GM12878 (cell line): Measurements from ENCODE around the gene MS4A6E. TPM values are rescaled to one million over a fixed set of nuclear protein-coding genes. Genes with fewer than 3 reads are reported as not detected.
A peak's percentile ranks its signal among the peaks of the same experiment; 100 is the strongest.

Experiments used
- BHLHE40 ChIP-seq, 2 experiments: fragments of 450-650 bp in 1 of 2; IDR thresholded peaks; 2 replicates each; pipeline ENCODE4 v1.6.1; 2011 to 2017; ENCODE audit warnings: low read depth in 2 of 2, borderline replicate concordance in 1 of 2, improper control_type of control experiment in 1 of 2, low read length in 1 of 2, mild to moderate bottlenecking in 1 of 2
- CBX5 ChIP-seq: sonication (generic); IDR thresholded peaks from 2 replicates; pipeline ENCODE4 v1.6.1; 2016; ENCODE audit warnings: low read depth, moderate library complexity, mild to moderate bottlenecking, inconsistent platforms
- CREB1 ChIP-seq: IDR thresholded peaks from 2 replicates; pipeline ENCODE4 v1.6.1; 2012; ENCODE audit warnings: low read depth, mild to moderate bottlenecking, inconsistent platforms
- GATAD2B ChIP-seq: fragments of 450-650 bp; conservative IDR thresholded peaks from 2 replicates; pipeline ENCODE4 v1.6.1; 2017; ENCODE audit warnings: low read depth, mild to moderate bottlenecking, moderate library complexity
- MEF2A ChIP-seq: IDR thresholded peaks from 2 replicates; pipeline ENCODE4 v1.6.1; 2011; ENCODE audit warnings: low read depth, mild to moderate bottlenecking, low read length, moderate library complexity; ENCODE audit not compliant: insufficient read depth
- POLR2A ChIP-seq: IDR thresholded peaks from 2 replicates; pipeline ENCODE4 v1.6.1; 2011; ENCODE audit warnings: low read depth, mild to moderate bottlenecking, low read length
- SMARCA5 ChIP-seq: fragments of 450-650 bp; IDR thresholded peaks from 2 replicates; pipeline ENCODE4 v1.6.1; 2017; ENCODE audit warnings: mild to moderate bottlenecking
- TARDBP ChIP-seq: IDR thresholded peaks from 2 replicates; pipeline ENCODE4 v1.6.1; 2016; ENCODE audit warnings: borderline replicate concordance
- ZNF24 ChIP-seq: fragments of 450-650 bp; IDR thresholded peaks from 2 replicates; pipeline ENCODE4 v1.6.1; 2017; ENCODE audit warnings: antibody characterized with exemption, mild to moderate bottlenecking
- polyA plus RNA-seq, 11 experiments: library from polyadenylated mRNA; depleted of rRNA in 4 of 11; unstranded in 6 of 11; stranded (reverse) in 5 of 11; fragments of >200 nt; fragmentation: Nextera tagmentation in 4 of 11; fragmentation: Illumina TruSeq in 1 of 11; extraction: Ambion mirVana in 4 of 11; extraction: Trizol in 1 of 11; gene quantifications; 1 replicate in 1 of 11; 2 replicates in 10 of 11; pipeline versions ENCODE4 v1.2.1 to v1.2.3, GENCODE V29; 2011 to 2016; ENCODE audit warnings: inconsistent platforms in 2 of 11, missing spikeins in 2 of 11, low read depth in 1 of 11
- total RNA-seq, 4 experiments: library from RNA; depleted of rRNA in 3 of 4; stranded (reverse); fragments of >200 nt in 3 of 4; fragmentation: Illumina TruSeq in 1 of 4; extraction: Trizol in 1 of 4; gene quantifications; 2 replicates each; pipeline versions ENCODE4 v1.2.1 to v1.2.3, GENCODE V29; 2013 to 2021
- TF ChIP-seq, protein P1 (sequence below): fragments of 150-350 bp; IDR thresholded peaks from 2 replicates; pipeline ENCODE4 v1.6.1; 2016; ENCODE audit warnings: low read depth, low read length
- TF ChIP-seq, protein P2 (sequence below), 3 experiments: IDR thresholded peaks in 2 of 3; conservative IDR thresholded peaks in 1 of 3; 2 replicates each; pipeline ENCODE4 v1.5.1; 2011; ENCODE audit warnings: low read depth in 3 of 3, low read length in 3 of 3, mild to moderate bottlenecking in 3 of 3, control low read depth in 2 of 3, moderate library complexity in 2 of 3, inconsistent platforms in 1 of 3, mixed read lengths in 1 of 3; ENCODE audit not compliant: control insufficient read depth in 2 of 3, insufficient read depth in 1 of 3; ENCODE audit errors: extremely low read depth in 1 of 3
- TF ChIP-seq, protein P3 (sequence below): fragments of 450-650 bp; conservative IDR thresholded peaks from 2 replicates; pipeline ENCODE4 v1.6.1; 2017; ENCODE audit warnings: mild to moderate bottlenecking, moderate library complexity

MS4A6E gene
- total and polyA plus RNA-seq, 10 of the 15 experiments (the other 5 are each of a cell fraction or from before 2014, with no cell fraction given), result 0.14 to 0.86 (median 0.47) TPM; not detected in 5

DNA sequence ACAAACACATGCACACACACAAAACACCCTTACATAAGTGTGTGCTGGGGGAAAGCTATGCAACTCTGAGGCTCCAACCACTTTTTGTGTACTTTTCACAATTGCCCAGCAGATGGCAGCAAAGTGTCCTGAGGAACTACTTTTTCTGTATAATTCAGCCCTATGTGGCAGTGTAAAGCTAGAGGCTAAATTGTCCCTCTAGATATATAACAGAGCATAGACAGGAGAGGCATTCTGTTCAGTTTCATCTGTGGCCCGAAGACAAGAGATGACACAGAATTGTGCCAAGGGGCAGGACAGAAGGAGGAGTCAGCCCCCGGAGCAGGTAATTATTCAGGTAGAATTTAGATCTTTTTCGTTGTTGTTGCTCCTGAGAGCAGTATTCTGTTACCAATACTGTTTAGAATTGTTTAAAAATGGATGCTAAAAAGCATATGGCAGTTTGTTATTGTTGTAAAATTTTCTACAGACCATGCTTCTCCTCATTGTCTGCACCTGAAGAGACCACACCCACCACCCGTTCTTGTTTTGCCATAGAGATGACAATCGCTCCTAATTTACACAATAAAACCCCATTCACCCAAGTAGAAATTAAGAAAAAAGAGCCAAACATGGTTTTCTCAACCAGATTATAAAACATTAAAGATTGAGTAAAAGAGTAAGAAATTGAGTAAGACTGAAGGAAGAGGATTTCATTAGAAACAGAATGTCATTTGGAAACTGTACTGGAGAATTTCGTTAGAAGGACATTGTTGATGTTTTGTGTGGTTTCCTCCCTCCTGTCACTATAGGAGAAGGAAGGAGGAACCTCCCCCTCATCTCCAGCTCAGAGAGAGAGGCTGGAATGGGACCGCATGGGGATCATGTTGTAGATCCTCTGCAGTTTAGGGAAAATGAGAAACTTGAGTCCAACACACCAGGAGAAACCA, 36.8 kb downstream of the MS4A6E start (continued):
- TF ChIP-seq, protein P1, sequence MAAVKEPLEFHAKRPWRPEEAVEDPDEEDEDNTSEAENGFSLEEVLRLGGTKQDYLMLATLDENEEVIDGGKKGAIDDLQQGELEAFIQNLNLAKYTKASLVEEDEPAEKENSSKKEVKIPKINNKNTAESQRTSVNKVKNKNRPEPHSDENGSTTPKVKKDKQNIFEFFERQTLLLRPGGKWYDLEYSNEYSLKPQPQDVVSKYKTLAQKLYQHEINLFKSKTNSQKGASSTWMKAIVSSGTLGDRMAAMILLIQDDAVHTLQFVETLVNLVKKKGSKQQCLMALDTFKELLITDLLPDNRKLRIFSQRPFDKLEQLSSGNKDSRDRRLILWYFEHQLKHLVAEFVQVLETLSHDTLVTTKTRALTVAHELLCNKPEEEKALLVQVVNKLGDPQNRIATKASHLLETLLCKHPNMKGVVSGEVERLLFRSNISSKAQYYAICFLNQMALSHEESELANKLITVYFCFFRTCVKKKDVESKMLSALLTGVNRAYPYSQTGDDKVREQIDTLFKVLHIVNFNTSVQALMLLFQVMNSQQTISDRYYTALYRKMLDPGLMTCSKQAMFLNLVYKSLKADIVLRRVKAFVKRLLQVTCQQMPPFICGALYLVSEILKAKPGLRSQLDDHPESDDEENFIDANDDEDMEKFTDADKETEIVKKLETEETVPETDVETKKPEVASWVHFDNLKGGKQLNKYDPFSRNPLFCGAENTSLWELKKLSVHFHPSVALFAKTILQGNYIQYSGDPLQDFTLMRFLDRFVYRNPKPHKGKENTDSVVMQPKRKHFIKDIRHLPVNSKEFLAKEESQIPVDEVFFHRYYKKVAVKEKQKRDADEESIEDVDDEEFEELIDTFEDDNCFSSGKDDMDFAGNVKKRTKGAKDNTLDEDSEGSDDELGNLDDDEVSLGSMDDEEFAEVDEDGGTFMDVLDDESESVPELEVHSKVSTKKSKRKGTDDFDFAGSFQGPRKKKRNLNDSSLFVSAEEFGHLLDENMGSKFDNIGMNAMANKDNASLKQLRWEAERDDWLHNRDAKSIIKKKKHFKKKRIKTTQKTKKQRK, result no peak
- TF ChIP-seq, protein P2, sequence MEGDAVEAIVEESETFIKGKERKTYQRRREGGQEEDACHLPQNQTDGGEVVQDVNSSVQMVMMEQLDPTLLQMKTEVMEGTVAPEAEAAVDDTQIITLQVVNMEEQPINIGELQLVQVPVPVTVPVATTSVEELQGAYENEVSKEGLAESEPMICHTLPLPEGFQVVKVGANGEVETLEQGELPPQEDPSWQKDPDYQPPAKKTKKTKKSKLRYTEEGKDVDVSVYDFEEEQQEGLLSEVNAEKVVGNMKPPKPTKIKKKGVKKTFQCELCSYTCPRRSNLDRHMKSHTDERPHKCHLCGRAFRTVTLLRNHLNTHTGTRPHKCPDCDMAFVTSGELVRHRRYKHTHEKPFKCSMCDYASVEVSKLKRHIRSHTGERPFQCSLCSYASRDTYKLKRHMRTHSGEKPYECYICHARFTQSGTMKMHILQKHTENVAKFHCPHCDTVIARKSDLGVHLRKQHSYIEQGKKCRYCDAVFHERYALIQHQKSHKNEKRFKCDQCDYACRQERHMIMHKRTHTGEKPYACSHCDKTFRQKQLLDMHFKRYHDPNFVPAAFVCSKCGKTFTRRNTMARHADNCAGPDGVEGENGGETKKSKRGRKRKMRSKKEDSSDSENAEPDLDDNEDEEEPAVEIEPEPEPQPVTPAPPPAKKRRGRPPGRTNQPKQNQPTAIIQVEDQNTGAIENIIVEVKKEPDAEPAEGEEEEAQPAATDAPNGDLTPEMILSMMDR (IDR thresholded peaks at IDR 0.05 in 2 of 3, conservative IDR thresholded peaks at IDR 0.05 in 1 of 3; ENCODE audit: control insufficient read depth in 2 of 3, extremely low read depth in 1 of 3, insufficient read depth in 1 of 3, low read depth in 3 of 3, low read length in 3 of 3), result peak; percentile 63 to 92 (median 78); a peak in 5 of 6 replicates
- TF ChIP-seq TARDBP (no peak), MEF2A (0 out of 2 replicates have a peak, but pooled peaks have one; percentile 41), BHLHE40 (IDR thresholded peaks at IDR 0.05; ENCODE audit: borderline replicate concordance in 1 of 2, low read depth in 2 of 2, low read length in 1 of 2) (no peak), POLR2A (no peak), GATAD2B (no peak), ZNF24 (peak; percentile 28; the same call in 1 of the 2 replicates), CREB1 (no peak), CBX5 (0 out of 2 replicates have a peak, but pooled peaks have one; percentile 55), SMARCA5 (0 out of 2 replicates have a peak, but pooled peaks have one; percentile 63)
- TF ChIP-seq, protein P3, sequence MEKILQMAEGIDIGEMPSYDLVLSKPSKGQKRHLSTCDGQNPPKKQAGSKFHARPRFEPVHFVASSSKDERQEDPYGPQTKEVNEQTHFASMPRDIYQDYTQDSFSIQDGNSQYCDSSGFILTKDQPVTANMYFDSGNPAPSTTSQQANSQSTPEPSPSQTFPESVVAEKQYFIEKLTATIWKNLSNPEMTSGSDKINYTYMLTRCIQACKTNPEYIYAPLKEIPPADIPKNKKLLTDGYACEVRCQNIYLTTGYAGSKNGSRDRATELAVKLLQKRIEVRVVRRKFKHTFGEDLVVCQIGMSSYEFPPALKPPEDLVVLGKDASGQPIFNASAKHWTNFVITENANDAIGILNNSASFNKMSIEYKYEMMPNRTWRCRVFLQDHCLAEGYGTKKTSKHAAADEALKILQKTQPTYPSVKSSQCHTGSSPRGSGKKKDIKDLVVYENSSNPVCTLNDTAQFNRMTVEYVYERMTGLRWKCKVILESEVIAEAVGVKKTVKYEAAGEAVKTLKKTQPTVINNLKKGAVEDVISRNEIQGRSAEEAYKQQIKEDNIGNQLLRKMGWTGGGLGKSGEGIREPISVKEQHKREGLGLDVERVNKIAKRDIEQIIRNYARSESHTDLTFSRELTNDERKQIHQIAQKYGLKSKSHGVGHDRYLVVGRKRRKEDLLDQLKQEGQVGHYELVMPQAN, result no peak
- TF ChIP-seq, all 136 proteins: peak for 16
